Measurements from ENCODE around the gene LSS.

Gene LSS

DNA sequence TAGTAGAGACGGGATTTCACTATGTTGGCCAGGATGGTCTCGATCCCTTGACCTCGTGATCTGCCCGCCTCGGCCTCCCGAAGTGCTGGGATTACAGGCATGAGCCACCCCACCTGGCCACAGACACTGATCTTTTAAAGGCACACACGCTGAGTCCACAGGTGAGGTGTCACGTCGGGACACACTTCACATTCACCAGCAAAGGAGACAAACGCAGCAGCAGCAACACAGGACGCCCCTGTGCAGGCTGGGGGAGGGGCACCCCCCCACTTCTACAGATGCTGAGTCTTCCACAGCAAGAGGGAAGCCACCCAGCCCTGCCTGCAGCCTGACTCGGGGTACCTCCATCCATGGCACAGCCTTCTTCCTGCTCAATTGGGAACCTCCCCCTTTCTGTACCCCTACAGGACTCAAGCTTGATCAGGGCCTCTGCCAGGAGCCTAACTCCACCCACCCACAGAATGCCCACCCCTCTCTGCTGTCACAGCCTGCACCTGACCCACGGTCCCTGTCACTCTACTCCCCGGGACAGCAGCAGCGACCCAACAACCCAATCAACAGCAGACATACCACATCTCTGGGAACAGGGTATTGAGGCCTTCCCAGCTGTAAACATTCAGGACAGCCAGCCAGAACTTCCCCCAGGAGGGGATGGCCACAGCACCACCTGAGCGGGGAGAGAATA lies 9.5 kb downstream of the LSS start:
- no peak for DNase-seq

DNA sequence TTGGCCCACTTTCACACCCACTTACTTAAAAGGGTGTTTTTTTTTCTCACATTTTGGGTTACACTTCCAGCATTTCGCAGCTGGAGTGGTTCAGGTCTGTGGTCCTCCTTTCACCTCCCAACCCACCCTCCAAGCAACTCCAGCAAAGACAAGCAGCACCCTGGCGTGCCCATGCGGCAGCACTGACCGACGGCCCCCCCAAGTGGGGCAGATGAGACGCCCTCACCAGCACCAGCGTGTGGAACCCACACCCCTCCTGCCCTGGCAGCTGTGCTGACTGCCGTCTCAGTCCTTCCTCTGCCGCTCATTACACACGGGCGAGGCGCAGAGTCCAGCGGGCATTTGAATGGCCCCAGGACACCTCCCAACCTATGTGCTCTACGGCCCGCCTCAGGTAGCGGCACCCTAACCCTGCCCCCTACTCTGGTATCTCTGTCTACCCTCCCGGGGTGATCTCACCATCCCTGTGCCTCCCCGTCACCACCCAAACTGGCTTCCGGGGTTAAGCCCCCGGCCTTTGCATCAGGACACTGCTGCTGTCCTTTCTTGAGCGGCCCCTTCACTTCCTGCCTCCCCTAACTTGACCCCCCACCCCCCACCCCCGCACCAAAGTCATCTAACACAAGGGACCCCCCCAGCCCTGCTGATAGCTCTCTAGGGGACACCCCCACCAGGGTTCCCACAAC lies 10.9 kb downstream of the LSS start:
- DNase-seq = no peak

DNA sequence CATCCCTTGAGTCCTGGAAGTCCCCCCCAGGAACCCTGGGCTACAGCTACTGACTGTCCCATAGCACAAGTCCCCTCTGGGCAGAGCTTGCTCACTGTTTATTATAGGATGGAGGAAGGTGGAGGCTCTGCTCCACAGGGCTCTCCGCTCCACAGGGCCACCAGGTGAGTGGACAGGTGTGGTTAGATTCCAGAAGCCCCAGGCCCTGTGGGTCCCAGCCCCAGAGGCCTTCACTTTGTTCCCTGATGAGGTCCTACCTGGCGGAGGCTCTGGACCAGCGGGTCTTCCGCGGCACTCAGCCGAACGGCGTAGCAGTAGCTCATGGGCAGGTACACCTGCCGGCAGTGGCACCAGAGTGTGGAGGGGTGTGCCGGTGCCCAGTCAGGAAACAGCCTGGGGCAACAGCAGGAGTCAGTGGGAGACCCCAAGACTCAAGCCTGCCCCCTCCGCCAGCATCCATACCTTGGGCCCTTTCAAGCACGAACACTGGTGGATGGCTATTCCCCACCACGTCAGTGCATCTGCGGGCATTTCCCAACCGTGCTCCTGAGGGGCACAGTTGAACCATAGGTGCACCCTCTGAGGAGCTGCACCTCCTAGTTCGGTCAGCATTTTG lies 12.3 kb downstream of the LSS start:
- DNase-seq = no peak

DNA sequence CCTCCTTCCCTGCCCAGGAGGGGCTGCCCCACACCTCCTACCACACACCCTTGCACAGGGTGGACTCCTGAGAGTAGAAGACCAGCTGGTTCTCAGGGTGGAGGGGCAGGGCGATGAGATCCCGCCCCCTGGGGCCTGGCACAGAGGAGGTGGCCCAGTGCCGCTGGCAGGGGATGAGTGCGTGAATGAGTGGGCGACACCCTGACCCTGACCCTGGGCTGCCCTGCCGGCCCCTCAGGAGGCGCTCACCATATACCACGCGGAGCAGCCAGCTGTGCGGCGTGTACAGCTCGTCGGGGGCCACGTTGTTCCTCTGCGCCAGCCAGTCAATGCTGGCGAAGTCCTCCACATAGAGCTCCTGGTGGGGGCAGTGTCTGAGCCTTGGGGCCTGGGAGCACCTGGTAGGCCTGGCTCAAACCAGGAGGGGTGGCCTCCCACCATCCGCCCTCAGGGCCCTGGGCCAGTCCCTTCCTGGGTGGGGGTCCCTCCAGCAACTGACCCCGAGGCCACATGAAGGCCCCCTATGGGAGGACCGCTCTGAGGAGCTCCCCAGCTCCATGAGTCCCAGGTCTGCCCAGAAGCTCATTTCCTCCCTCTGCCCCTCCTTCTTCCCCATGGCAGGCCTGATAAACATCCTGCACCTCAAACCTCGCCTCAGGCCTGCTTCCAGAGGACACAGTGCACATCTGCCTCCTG lies 13.0 kb downstream of the LSS start:
- no peak for DNase-seq

DNA sequence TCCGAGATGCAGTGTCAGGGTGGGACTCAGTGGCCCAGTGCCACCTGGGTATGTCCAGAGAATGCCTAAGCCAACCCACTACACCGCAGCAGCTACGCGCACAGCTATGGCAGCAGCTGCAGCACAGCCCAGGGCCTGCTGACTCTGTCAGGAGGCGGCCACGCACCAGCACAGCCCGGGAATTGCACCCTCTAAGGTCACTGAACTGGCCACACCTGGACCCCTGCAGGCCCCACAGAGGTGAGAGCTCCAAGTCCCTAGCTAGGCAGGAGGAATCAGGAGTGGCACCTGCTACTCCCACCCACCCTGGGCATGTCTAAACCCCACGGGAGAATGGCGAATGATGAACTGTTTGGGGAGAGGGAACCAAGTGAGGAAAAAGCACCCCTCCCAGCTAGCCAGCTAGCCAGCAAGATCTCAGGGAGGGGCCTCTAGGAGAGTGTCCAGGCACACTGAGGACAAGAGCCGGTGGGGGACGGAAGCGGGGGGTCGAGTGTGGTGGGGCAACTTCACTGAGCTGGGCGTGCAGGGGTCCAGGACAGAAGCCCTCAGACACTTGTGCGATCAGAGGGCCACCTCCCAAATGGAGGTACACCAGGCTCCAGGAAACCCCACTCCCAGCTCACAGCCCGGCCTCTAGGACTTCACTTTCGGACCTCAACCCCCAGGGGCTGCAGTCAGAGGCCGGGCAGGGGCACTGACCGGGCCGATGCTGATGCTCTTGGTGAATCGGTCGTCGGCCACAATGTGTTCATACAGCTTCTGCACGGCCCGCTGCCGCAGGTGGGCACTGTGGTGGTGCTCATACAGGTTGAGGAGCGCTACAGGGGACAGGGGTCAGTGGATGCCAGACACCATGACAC lies 13.9 kb downstream of the LSS start:
- no peak for DNase-seq

DNA sequence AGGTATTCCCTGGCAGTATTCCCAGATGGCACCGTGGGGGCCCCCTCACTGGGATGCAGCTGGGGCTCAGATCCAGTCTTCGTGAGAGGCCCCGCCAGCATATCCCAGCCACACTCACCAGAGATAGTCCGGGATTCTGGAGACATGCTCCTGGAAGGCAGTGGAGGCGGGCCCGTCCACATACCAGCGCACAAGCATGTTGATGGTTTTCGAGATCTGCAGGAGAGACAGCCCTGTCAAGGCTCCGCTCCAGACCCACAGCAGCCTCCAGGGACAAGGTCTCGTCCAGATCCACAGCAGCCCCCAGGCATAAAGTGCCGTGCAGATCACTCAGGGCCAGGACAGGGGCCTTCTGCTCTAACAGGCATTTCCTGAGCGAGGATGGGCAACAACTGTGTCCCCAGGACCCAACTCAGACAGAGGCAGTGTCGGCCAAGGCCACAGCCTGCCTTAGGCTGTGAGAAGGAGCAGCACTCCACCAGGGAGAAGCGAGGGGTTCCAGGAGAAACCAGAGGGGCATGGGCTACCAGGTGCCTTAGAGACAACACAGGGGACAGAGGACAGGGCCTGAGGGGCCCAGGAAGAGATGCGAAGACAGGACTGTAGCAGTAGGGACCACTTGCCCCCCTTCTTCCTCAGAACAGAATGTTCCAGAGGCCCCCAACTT lies 14.8 kb downstream of the LSS start:
- DNase-seq = no peak

DNA sequence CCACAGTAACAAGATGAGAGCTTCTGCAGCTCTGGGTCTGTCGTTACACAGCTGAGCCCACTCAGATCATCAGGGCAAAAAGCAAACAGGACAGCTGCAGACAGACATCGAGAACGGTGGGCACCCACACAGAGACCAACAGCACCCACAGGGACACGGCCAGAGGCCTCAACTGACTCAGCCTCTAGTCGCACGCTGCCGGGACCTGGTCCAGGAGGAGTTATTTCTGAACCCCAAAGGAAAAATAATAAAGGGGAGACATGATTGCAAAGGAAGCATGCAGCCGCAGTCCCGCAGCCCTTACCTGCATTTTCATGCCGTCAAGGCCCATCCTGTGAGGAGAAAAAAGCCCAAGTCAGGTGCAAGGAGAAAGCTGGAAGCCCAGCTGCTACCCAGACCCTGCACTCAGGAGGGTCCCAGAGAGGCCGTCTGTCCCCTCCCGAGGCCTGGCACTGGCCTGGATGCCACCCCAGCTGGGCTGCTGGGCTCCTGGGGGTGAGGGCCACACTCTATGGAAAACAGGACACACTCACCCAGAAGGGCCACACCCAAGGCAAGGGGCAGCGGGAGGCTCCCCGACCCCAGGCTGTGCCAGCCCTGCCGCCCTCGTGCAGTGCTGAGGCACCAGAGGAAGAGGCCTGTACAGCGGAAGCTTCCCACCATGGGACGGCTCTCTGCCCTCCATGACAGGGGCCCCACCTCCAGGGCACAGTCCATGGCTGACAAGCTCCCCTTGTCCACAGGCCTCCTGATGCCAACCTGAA lies 15.7 kb downstream of the LSS start:
- no peak for DNase-seq

DNA sequence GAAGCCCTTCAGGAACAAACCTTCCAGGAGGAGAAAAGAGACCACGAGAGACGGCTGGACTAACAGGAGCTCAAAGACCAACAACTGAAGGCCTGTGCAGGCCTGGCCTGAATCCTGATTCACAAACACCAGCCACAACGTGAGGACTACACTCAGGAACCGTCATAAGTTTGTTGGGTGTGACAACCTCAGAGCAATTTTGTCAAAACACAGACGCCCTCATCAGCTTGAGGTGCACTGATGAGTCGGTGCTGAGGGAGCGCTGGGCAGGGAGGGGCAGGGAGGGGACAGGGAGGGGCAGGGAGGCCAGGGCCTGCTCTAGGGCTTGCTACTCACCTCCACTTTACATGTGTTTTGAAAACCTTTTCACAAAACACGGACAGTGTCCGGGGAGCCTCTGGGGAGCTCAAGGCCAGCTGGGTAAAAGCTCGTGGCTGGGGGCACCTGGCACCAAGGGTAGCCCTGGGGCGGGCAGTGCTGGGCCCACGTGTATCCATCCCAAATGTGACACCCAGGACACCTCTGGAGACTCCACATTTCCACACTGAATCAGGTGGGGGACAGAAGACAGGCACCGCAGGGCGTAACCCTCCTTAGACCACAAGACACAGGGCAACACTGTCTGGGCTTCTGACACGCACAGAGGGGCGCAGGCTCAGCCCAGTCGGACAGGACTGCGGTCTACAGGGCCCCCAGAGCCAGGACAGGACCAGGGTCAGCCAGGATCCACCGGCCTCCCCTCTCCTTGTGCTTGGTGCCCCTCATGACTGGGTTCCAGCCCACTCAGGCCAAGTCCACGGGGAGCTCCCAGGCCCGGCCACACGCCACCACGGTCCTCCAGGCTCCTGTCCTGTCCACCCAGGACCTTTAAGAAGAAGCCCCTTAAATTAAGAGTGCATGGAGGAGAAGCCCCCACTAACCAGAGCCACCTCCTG lies 16.5 kb downstream of the LSS start:
- no peak for DNase-seq

DNA sequence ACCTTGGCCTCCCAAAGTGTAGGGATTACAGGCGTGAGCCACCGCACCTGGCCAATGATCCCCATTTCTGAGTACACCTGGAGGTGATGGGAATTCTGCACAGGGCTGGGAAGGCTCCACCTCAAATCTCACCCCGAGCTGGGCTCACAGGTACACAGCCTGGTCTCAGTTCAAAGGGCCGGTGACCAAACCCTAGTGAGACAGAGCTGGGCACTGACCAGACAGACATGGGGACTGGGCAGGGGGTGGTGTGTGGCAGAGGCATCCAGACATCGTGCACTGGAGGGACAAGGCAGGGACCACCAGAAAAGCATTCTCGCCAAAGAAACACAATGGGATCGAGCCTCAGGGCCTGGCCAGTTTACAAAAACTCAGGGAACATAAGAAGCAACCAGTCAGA lies 17.2 kb downstream of the LSS start:
- no peak for DNase-seq

DNA sequence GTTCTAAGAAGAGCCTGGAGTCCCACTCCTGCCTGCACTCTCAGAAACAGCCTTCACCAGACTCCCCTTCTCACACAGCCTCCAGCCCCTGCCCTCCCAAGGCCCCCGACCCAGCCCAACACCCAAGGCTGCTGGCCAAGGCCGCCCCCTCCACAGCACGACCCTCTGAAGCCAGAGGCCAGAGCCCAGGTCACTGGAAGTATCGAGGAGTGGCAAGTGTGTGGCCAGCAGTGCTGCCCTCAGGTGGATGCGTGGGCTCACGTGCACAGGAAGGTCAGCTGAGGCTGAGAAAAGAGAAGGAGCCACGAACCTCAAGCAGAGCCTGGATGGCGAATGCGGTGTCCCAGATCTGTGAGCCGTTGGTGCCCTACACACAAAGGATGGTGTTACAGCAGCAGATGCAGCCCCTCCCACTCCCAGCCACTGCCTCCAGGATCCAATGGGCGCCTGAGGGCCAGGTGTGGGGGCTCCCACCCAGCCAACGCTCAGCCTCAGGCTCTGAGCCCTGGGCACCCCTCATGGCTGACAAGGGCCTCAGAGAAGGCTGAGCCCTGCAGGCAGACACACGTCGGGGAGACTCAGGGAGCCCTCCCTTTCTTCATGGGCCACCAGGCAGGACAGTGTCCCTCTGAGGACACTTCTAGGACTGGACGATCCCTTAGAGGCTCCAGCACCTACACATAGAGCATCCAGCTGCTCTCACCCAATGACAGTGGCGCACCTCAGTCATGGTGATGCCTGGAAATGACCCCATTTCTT lies 18.0 kb downstream of the LSS start:
- no peak for DNase-seq

DNA sequence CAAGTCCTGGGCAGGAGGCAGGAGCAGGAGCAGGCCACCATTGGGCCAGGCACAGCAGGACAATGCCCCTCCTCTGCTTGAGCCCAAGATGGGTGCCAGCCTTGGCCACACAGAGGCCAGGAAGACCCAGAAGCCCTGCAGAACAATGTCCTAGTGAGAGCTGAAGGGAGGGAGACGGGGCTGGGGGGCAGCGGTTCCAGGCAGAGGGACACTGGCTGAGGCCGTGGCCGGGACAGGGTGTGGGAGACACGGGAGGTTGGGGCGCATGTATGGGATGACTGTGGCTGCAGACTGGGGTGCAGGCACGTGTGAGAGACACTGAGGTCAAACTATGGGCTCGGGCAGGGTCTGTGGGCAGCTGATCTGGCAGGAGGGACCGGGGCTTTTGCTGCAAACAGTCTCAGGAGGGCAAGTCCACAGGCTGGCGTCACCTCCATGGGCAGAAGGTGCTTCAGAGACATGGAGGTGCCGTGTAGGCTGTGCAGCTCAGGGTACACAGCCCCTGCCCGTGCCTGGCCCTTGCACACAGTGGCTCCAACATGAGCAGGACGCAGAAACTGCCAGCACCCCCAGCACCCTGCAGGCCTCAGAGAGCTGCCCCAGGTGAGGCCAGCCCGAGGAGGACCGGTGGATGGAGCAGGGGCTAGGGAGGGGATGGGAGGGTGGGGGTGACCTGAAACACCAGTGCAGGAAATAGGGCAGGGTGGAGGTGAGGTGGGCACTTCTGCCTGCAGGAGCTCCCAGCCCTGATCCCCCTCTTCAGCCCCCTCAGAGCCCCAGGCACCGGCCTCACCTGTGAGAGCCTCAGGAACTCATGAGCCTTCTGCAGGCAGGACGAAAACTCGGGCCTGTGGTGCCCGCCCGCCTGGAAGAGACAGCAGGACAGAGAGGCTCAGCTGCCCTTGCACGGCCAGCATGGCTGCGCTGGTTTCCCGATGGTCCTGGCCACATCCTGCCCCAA lies 19.5 kb downstream of the LSS start:
- no peak for DNase-seq

DNA sequence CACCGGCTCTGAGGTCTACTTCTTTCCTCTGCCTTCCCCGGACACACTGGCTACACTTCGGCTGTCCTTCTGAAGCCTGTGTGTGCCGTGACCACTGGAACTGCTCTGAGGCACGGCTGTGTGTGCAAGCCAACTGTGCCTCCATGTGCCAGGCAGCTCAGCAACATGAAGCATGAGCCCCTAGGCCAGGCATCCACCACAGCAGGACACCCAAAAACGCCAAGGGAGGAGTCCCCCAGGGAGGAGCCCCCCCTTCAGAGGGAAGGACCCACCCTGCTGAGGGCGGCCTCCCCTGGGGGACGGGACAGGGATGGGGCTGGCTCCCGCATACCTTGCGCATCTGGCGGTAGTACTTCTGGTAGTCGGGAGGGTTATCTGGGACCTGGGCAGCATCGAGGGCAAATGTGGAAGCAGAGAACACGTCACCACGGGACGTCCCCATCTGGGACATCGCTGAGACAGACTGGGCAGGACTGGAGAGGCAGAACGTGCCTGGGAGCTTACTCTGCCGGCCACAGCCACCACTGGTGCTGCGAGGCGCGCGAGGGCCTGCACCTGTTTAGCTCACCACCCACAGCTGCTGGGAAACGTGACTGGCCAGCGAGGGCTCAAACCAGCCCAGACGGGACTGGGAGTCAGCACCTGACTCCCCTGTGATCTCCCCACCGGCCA lies 20.5 kb downstream of the LSS start:
- no peak for DNase-seq

DNA sequence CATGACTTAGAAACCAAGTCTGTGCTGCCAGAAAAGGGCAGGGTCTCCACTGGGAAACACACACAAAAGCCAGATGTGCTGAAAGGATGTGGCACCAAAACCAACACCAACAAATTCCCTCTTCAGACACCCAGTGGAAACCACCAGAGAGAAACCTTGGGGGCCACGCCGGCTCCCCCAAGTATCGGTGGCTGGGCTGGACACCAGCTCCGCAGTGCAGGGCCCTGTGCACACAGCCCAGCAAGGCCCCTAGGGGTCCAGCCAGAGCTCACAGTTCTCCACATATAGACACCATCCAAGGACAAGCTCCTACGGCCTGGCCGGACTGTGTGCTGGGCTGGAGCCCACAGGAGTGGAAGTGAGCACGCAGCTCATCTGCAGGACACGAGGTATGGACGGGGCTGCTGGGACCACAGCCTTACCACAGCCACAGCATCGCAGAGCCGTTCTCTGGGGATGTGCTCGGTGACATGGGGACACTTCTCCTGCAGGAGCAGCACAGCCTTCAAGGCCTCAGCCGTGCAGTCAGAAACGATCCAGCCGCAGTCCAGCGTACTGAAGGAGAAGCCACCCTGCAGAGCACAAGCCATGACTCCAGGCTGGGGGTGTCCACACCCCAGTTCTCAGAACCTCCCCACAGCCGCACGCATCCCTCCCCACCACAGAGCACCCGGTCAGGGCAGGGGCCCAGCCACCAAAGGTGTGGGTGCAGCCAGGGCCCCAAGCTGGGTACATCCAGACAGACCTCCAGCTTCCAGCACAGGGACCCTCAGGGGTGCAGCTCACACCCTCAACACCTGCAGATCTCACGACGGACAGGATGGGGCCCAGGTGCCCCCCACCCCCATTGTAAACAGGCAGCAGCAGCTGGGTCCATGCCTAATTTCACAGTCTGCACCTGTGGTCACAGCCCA lies 21.3 kb downstream of the LSS start:
- DNase-seq = no peak

DNA sequence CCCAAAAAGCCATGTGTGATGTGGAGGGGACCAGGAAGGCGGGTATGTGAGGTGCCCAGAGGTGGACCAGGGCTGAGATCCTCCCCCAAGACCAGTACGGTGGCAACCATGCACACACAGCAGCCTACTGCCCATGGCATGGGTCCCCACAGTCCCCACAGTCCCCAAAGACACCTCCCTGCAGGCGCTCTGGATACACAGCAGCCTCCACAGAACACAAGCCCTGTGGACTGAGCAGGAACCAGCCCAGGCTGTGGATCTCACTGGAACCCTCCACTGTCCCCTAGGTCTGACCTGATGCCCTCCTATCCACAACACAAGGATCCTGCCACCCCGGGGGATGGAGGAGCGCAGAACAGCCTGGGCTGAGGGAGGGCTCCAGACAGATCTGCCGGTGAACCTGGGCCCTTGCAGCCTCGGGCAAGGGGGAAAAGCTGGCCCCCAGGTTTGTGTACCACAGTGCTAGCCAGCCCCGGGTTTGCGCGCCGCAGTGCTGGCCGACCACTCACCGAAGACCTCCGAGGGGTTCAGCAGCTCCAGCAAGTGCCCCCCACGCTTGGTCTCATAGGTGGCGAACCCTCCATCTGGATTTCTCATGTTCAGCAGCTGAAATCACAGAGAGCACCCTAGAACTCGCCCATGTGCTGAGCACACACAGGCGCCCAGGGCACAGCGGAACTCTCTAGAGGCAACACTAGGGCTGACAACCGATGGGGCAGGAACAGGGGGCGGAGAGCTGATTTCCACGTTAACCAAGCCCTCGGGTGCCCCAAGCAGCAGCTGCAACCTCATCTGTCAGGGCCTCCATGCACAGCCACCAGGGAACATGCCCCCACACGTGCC lies 22.2 kb downstream of the LSS start:
- no peak for DNase-seq

DNA sequence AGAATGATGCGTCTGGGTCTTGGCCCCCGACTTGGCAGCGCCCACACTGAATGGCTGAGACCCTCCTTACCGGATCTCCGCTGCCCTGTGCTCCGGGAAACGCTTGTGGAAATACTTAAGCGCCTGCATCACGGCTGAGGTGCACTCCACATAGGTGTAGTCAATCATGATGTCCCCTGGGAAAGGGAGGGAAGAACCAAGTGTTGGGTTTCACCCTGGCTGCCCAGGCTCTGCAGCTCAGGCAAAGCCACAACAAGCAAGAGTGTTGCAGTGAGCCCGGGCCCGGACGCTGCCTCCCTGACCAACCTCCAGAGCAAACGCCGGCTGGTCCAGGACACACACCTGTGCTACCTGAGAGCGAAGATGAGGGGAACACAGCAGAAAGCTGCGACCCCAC lies 22.8 kb downstream of the LSS start:
- no peak for DNase-seq

DNA sequence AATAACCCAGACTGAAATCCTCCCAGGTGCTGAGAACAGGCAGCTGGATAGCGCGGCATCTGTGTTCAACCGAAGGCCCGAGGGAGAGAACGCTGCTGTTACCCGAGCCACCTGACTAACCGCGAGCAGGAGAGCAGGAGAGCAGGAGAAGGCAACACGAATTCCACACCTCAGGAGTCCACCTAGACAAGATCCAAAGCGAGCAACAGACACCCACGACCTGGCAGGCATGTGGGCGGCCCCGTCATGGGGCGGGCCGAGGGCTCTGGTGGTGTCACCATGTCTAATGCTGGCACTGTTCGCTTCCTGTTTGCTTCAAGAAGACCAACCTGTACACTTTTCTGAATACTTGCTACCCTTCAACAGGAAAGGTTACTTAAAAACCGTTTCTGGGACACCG lies 23.4 kb downstream of the LSS start:
- no peak for DNase-seq
